Adrenal gland (tissue), 12 donors: Measurements from ENCODE around the gene MROH7. TPM values are rescaled to one million over a fixed set of nuclear protein-coding genes. Genes with fewer than 3 reads are reported as not detected.

Experiments
- DNase-seq, 7 donors: peaks; one replicate each; pipeline ENCODE4 v3.0.0-alpha.2; 2019 to 2020
- H3K27ac ChIP-seq, 5 donors: fragments of 200-600 bp; sonication (generic) in 4 of 5; 1 replicate in 3 of 5; 2 replicates in 2 of 5; pipeline versions ENCODE4 v1.5.1 to v1.8.0; 2016 to 2020; ENCODE audit warnings: mild to moderate bottlenecking in 1 of 5
- H3K27me3 ChIP-seq: fragments of 200-600 bp; 2 replicates; pipeline ENCODE4 v1.8.0; 2021
- H3K36me3 ChIP-seq, 2 donors: fragments of 200-600 bp; replicated peaks in 1 of 2; 1 replicate in 1 of 2; 2 replicates in 1 of 2; pipeline versions ENCODE4 v1.5.1 to v1.8.0; 2018 to 2022
- H3K4me1 ChIP-seq, 2 donors: fragments of 200-600 bp; replicated peaks in 1 of 2; 1 replicate in 1 of 2; 2 replicates in 1 of 2; pipeline versions ENCODE4 v1.5.1 to v1.8.0; 2018 to 2021
- H3K4me3 ChIP-seq, 4 donors: fragments of 200-600 bp; sonication (generic) in 3 of 4; one replicate each; pipeline ENCODE4 v1.5.1; 2016 to 2018
- H3K9me3 ChIP-seq, 3 donors: fragments of 200-600 bp; sonication (generic) in 1 of 3; replicated peaks in 1 of 3; 1 replicate in 2 of 3; 2 replicates in 1 of 3; pipeline versions ENCODE4 v1.5.1 to v1.8.0; 2016 to 2021
- POLR2A ChIP-seq, 2 donors: fragments of 450-650 bp; IDR thresholded peaks; one replicate each; pipeline ENCODE4 v1.6.1; 2017; ENCODE audit warnings: antibody characterized with exemption in 2 of 2, mild to moderate bottlenecking in 2 of 2, moderate library complexity in 1 of 2
- WGBS, 4 donors: extraction: QIAGEN DNeasy Blood & Tissue Kit in 2 of 4; methylation state at CpG; one replicate each; pipeline versions ENCODE4 v1.1.5 to v1.1.7; 2013 to 2017; 5-methylcytosine and 5-hydroxymethylcytosine counted together
- intact Hi-C, 2 donors: fragments of 100-400 bp; cut with DNase I; formaldehyde crosslinking; loops; one replicate each; pipeline versions ENCODE4 v1.14.1 to v1.15.0; 2022 to 2023
- polyA plus RNA-seq, 3 donors: library from polyadenylated mRNA; stranded (reverse); fragments of 200-250 nt in 2 of 3; fragments of 350-450 nt in 1 of 3; fragmentation: Illumina TruSeq in 1 of 3; extraction: RNeasy Lipid Tissue Mini Kit (QIAGEN cat#74804) in 1 of 3; gene quantifications; one replicate each; pipeline ENCODE4 v1.2.3, GENCODE V29; 2013 to 2014
- total RNA-seq, 9 donors: library from RNA; depleted of rRNA in 4 of 9; stranded (reverse); fragments of >200 nt in 4 of 9; fragments of 120-200 nt in 1 of 9; fragmentation: NEBNext Ultra II Directional in 1 of 9; extraction: Animal tissue kit (Norgen Biotek cat#: 25700) in 1 of 9; gene quantifications; one replicate each; pipeline versions ENCODE4 v1.1.0 to v1.2.4, GENCODE V29; 2013 to 2023
- TF ChIP-seq, protein P1 (sequence below), 6 experiments: fragments of 450-650 bp in 4 of 6; fragments of 200-600 bp in 2 of 6; sonication (generic) in 1 of 6; IDR thresholded peaks; 1 replicate in 5 of 6; 2 replicates in 1 of 6; pipeline versions ENCODE4 v1.5.1 to v1.8.0; 2016 to 2021; ENCODE audit warnings: antibody characterized with exemption in 6 of 6, mild to moderate bottlenecking in 2 of 6, moderate library complexity in 1 of 6
- donor health status: healthy with polysubstance abuse.
- donor health status: Bipolar disorder and iron deficiency.
- donor health status: DM: yes; HTN: yes; CAD: no.
- donor health status: DM: no; HTN: no; CAD: no.
- donor health status: DM: no; HTN: no; CAD: no.
- donor health status: DM: yes; HTN: yes; CAD: no.

Gene MROH7
- total and polyA plus RNA-seq, 12 donors = 0.62 to 13.0 (median 2.1) TPM

DNA sequence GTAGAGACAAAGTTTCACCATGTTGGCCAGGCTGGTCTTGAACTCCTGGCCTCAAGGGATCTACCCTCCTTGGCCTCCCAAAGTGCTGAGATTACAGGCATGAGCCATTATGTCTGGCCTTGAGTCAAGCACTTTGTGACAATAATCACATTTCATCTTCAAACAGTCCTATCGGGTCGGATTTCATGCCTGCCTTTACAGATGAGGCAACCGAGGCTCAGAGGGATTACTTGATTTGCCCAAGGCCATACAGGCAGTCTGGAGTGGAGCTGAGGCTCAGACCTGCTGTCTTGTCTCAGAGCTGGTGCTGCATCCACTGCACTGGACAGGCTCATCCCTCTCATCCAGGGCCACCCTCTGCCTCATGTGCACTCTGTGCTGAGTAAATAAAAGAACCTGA lies 44.8 kb upstream of the MROH7 start:
- H3K27me3 ChIP-seq = no peaks in the 10 kb centered on the region
- H3K4me1 ChIP-seq = no peaks in the 10 kb centered on the region
- no peak overlapping the region for H3K4me3 ChIP-seq
- peaks cover 0 to 8% of the 10 kb centered on the region in 2 donors for H3K36me3 ChIP-seq
- no peaks in the 10 kb centered on the region for H3K9me3 ChIP-seq
- intact Hi-C loops = no loop called here
- TF ChIP-seq POLR2A (IDR thresholded peaks at IDR 0.05) = no peak
- TF ChIP-seq, protein P1, sequence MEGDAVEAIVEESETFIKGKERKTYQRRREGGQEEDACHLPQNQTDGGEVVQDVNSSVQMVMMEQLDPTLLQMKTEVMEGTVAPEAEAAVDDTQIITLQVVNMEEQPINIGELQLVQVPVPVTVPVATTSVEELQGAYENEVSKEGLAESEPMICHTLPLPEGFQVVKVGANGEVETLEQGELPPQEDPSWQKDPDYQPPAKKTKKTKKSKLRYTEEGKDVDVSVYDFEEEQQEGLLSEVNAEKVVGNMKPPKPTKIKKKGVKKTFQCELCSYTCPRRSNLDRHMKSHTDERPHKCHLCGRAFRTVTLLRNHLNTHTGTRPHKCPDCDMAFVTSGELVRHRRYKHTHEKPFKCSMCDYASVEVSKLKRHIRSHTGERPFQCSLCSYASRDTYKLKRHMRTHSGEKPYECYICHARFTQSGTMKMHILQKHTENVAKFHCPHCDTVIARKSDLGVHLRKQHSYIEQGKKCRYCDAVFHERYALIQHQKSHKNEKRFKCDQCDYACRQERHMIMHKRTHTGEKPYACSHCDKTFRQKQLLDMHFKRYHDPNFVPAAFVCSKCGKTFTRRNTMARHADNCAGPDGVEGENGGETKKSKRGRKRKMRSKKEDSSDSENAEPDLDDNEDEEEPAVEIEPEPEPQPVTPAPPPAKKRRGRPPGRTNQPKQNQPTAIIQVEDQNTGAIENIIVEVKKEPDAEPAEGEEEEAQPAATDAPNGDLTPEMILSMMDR (IDR thresholded peaks at IDR 0.05) = no peak
- WGBS, 4 donors = 78 to 100% (median 89%) methylated on average over 1 to 3 of the region's 3 CpGs
- DNase-seq = no peak
- no peak overlapping the region for H3K27ac ChIP-seq

- Histone ChIP-seq H3K9me3 (no peaks in the 10 kb centered on the region), H3K27ac (no peak overlapping the region), H3K4me3 (no peak overlapping the region), H3K4me1 (no peaks in the 10 kb centered on the region), H3K27me3 (no peaks in the 10 kb centered on the region), H3K36me3 (peaks cover 0 to 8% of the 10 kb centered on the region in 2 donors)
- intact Hi-C loops = no loop called here
- TF ChIP-seq, protein P1 (IDR thresholded peaks at IDR 0.05) = no peak
- no peak for TF ChIP-seq POLR2A (IDR thresholded peaks at IDR 0.05)
- no peak for DNase-seq
- 81 to 85% (median 82%) methylated on average over 3 of the region's 3 CpGs for WGBS, 4 donors
These were observed 44.0 kb upstream of the MROH7 start for GRCh38 chr1:54597455-54598030.

GRCh38 chr1:54599211-54599823 lies 42.3 kb upstream of the MROH7 start:
- H3K9me3 ChIP-seq = no peaks in the 10 kb centered on the region
- DNase-seq = no peak
- TF ChIP-seq, protein P1 (IDR thresholded peaks at IDR 0.05) = no peak
- no peak overlapping the region for H3K4me3 ChIP-seq
- no peaks in the 10 kb centered on the region for H3K27me3 ChIP-seq
- intact Hi-C loops = no loop called here
- peaks cover 0 to 7% of the 10 kb centered on the region in 2 donors for H3K36me3 ChIP-seq
- WGBS, 4 donors = 85 to 93% (median 89%) methylated on average over 6 to 13 of the region's 13 CpGs
- H3K4me1 ChIP-seq = no peaks in the 10 kb centered on the region
- H3K27ac ChIP-seq = no peak overlapping the region

DNA sequence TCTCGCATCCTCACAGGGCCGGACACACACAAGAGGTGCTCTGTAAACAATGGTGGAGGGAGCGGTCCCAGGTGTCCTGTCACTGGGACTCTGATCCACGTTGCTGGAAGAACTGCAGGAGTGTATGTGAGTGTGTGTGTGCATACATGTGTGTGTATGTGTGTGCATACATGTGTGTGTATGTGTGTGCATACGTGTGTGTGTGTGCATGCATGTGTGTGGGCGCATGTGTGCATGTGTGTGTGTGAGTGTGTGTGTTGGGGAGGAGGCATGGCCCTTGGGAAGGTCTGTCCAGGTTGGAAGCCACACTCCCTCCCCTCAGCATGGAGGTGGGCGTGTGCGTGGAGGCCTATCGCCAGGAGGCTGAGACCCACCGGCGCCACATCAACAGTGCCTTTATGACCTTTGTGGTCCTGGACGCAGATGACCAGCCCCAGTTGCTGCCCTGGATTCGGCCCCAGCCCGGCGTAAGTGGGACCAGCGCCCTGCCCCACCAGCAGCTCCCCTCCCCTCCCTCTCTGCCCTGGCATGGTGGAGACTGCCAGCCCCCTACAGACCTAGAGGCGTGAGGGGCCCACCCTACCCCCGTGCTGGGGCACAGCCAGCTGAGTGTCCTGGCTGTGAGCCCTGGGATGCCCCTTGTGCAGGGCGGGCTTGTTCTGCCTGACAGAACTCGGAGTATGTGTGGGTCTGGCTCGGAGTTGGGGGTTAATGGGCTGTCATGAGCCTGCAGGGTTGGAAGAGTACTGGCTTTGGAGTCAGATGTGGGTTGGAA lies 40.5 kb upstream of the MROH7 start:
- no peaks in the 10 kb centered on the region for H3K9me3 ChIP-seq
- 83 to 89% (median 88%) methylated on average over 13 to 21 of the region's 21 CpGs for WGBS, 4 donors
- TF ChIP-seq, protein P1 (IDR thresholded peaks at IDR 0.05) = no peak
- TF ChIP-seq POLR2A (IDR thresholded peaks at IDR 0.05) = no peak

More for the DNA sequence above, 40.5 kb upstream of the MROH7 start:
- H3K27ac ChIP-seq = no peak overlapping the region
- DNase-seq = no peak
- no peaks in the 10 kb centered on the region for H3K36me3 ChIP-seq
- H3K4me3 ChIP-seq = no peak overlapping the region
- no peaks in the 10 kb centered on the region for H3K4me1 ChIP-seq
- intact Hi-C loops = no loop called here
- no peaks in the 10 kb centered on the region for H3K27me3 ChIP-seq
